ENCODE results near the gene SH3RF3.
"Not testable (repeated sequence)": the region's sequence is repeated elsewhere in the genome, so short reads cannot be mapped to it uniquely, and the experiment has no call there.

The SH3RF3 gene

DNA sequence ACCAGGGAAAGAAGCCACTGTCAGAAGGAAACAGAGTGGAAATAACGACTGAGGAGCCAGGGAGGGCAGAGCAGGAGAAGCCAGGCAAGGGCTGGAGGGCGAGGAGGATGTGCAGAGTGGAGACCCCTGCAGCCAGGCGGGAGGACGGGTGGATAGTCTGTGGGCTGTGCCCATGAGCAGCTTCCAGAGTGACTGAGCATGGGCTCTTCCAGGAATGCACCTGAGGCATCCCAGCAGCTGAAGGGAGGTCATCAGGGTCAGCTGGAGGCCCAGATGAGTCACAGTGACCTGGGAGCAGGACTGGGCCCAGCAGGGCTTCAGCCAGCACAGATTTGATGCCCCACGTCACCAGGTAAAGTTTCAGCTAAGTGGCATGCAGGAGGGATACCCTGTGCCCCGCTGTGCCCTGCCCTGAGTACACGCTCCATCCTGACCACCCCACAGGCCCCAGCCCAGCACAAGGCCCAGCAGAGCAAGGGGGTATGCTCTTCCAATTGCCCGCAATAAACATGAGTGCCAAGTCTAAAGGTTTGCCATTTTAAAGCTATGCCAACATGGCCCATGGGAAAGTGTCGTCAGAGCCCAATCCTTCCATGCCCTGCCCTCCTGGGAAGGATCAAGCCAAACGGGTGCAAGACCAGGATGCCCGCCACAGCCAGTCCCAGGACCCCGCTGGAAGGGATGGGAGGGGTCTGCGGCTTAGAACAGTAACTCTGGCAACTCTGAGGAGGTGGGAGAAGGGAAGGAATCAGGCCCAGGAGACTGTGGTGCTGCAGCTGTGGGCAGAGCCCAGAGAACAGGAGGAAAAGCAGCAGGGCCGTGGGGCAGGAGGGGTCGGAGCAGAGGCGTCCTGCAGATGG lies 399.1 kb downstream of the SH3RF3 start:
- no peak for DNase-seq (ENCODE audit: low read depth in 2 of 2)

- no peak for DNase-seq (ENCODE audit: low read depth in 2 of 2)
Observed at GRCh38 chr2:109528811-109529501, 400.0 kb downstream of the SH3RF3 start.

DNA sequence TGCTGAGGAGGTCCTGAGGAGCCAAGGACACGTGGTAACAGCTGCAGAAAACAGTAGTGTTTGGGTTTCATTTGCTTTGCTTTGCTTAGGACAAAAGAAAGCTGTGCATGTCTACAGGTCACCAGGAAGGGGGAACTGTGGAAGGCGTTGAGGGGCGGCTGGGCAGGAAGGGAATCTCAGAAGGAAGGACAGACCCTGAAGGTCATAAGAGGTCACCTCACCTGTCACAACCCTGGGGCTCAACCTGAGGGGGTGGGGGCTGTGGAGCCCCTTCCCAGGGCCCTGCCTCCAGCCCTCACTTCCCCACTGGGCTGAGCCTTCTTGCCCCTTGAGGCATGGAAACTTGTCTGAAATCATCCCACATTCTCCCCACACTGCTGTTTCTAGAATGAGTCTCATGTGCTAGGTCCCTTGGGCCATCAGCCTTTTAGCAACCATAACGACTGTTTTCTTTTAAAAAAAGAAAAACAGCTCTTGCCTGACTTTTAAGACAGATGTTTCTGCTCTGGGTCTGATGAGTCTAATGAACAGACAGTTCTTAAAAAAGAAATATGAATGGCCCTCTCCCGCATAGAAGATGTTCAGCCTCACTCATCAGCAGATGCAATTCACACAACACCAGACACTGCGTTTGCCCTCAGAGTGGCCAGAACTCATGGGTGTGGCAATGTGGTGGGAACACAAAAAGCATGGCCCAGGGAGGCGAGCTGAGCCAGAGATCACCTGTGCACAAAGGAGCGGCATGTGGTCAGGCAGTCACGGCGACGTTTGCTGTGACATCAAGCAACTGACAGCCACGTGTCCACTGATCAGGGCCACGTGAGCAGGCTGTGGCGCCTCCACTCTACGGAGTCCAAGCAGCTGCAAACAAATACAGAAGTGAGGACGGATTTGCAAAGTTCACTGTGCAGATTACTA lies 400.8 kb downstream of the SH3RF3 start:
- DNase-seq (ENCODE audit: low read depth in 2 of 2) = no peak

GRCh38 chr2:109530712-109531111 lies 401.7 kb downstream of the SH3RF3 start:
- DNase-seq (ENCODE audit: low read depth in 2 of 2) = no peak

DNA sequence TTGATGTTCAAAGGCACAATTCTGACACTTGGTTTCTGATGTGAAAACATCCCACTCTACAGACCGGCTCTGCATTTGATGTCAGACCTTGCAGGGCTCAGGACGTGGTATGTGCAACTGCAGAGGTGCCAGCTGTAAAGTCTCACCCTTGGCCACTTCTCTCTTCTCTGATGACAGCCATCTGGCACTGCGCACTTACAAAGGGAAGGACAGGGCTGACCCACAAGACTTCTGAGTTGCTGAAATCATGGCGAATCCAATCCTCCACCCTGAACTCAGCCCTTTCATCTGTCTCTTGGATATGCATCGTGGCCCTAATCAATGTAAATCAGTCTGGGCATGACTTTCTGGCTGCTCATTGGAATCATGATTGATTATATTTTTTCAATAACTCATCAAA lies 402.2 kb downstream of the SH3RF3 start:
- no peak for DNase-seq (ENCODE audit: low read depth in 2 of 2)

- no peak for DNase-seq (ENCODE audit: low read depth in 2 of 2)
Observed at GRCh38 chr2:109531896-109532727, 403.1 kb downstream of the SH3RF3 start.

- no peak for DNase-seq (ENCODE audit: low read depth in 2 of 2)
Observed at GRCh38 chr2:109532728-109533076, 403.7 kb downstream of the SH3RF3 start.

DNA sequence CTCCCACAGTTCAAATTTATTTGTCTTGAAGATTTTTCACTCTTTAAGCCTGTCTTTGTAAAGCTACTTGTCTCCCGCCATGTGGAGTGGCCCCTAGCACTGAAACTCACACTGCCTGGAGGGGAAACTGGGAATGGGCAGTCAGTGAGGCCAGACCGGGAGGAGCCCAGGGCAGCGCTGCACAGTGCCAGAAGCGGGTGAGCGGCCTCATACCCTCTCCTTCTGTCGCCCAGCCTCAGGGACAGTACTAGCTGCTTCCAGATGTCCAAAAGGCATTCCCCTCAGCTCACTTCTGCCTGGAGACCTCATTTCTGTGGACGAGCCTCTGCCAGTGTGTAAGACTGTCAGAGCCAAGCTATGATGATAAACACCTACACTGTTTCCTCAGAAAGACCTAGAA lies 404.8 kb downstream of the SH3RF3 start:
- DNase-seq (ENCODE audit: low read depth in 2 of 2) = no peak

- no peak for DNase-seq (ENCODE audit: low read depth in 2 of 2)
Observed at GRCh38 chr2:109535217-109535946, 406.4 kb downstream of the SH3RF3 start.

DNA sequence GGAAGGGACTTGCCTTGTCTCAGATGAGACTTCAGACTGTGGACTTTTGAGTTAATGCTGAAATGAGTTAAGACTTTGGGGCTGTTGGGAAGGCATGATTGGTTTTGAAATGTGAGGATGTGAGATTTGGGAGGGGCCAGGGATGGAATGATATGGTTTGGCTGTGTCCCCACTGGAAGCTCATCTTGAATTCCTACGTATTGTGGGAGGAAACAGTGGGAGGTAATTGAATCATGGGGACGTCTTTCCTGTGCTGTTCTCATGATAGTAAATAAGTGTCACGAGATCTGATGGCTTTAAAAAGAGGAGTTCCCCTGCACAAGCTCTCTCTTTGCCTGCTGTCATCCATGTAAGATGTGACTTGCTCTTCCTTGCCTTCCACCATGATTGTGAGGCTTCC lies 407.6 kb downstream of the SH3RF3 start:
- not testable (repeated sequence) for DNase-seq (ENCODE audit: low read depth in 2 of 2)

DNA sequence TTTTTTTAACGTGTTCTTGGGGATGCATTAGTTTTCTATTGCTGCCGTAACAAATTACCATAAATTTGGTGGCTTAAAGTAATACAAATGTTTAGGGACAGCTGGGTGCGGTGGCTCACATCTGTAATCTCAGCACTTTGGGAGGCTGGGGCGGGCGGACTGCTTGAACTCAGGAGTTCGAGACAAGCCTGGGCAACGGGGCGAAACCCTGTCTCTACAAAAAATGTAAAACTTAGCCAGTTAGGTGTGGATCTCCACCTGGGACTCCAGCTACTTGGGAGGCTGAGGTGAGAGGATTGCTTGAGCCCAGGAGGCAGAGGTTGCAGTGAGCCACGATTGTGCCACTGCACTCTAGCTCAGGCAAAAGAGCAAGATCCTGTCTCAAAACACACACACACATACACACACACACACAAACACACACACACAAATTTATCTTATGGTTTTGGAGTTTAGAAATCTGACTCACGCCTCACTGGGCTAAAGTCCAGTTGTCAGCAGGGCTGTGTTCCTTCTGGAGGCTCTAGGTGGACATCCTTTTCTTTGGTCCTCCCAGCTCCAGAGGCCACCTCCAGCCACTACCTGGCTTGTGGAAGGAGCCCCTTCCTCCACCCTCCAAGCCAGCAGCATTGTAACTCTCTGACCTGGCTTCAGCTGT lies 408.7 kb downstream of the SH3RF3 start:
- no peak for DNase-seq (ENCODE audit: low read depth in 2 of 2)

- DNase-seq (ENCODE audit: low read depth in 2 of 2) = no peak
Observed at GRCh38 chr2:109538546-109538945, 409.5 kb downstream of the SH3RF3 start.

GRCh38 chr2:109542384-109542783 lies 413.4 kb downstream of the SH3RF3 start:
- DNase-seq (ENCODE audit: low read depth in 2 of 2) = no peak

GRCh38 chr2:109545828-109546713 lies 417.1 kb downstream of the SH3RF3 start:
- DNase-seq (ENCODE audit: low read depth in 2 of 2) = peak; percentile 25 to 29

DNA sequence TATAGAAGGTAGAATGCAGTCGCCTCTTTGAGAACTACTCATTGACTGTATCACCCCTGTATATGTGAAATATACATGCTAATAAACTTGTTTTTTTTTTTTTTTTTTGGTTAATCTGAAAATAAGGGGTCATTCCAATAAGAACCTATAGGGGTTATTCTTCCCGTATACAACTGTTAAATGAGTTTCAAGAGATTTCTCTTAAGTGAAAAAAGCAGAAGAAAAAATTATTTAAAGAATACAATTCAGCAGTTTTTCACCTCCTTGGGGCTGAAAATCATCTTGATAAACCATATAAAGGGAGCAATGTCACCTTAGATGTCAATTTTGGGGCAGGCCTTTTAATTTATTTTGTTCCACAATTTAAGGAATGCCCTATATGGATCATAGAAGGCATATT lies 418.3 kb downstream of the SH3RF3 start:
- DNase-seq (ENCODE audit: low read depth in 2 of 2) = no peak

- DNase-seq (ENCODE audit: low read depth in 2 of 2) = no peak
Observed at GRCh38 chr2:109549016-109549590, 420.1 kb downstream of the SH3RF3 start.

Data from stimulated activated CD8-positive, alpha-beta memory T cell treated with anti-CD3 and anti-CD28 coated beads, Interleukin-15, amount 100 ng/mL, for 48 hours (primary cell).